NCI-H345 treated with DMSO at 0.1 percent for 48 hours (cell line): ENCODE data around the gene DPP9.

Experiments used
- DNase-seq: peaks from one replicate; lab custom pipeline; 2025; ENCODE audit not compliant: unreplicated experiment; lab: John Stamatoyannopoulos, UW

Gene DPP9

DNA sequence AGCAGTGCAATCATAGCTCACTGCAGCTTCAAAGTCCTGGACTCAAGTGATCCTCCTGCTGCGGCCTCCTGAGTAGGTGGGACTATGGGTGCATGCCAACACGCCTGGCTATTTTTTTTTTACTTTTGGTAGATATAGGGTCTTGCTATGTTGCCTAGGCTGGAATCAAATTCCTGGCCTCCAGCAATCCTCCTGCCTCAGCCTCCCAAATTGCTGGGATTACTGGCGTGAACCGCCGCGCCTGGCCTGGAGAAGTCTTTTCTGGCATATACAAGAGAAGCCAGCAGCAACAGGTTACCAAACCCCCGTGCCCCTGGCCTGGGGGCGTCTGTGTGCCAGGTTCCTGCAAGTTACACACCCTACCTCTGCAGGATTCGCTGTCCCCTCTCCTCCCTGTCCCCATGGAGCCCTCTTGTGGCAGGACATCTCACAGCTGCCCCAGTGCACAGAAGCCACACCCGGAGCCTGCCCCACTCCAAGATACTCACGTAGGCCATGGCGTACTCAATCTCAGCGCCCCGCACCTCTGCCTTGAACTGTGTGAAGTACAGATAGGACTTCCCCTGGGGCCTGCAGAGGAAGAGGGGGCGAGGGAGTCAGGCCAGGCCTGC lies 63.4 kb downstream of the DPP9 start:
- no peak for DNase-seq

DNA sequence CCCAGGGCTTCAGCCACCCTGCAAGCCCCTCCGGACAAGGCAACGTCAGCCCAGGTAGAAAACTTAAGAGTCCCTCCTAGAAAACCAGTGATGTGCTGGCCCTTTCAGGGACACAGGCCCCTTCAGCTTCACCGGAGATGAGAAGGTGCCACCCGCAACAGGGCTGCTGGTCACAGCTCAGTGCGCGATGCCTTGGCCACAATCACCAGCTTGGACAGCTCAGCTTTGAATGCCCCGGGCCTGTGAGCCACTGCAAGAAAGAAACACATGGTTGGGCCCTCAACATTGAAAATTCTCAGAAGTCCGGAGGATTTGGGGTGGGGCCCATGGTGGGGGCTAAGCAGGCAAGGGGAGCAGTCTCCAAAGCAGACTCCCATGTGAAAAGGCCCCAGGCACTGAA lies 65.8 kb downstream of the DPP9 start:
- no peak for DNase-seq

DNA sequence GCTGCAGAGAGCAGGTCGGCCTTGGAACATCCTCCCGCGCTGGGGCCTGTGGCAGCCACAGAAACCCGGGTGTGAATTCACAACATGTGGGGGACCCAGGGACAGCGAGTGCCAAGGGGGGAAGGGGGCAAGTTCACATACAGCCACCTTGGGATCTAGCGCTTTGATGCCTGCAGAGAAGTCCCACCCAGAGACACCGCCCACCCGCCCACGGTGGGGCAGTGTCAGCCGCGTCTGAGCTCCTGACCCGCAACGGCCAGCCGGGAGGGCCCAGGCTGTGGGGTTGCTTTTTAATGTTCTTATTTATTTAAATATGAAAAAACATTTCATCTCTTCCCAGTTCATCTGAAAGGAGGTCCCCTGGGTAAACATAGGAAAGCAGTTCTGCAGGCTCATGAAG lies 66.4 kb downstream of the DPP9 start:
- no peak for DNase-seq

DNA sequence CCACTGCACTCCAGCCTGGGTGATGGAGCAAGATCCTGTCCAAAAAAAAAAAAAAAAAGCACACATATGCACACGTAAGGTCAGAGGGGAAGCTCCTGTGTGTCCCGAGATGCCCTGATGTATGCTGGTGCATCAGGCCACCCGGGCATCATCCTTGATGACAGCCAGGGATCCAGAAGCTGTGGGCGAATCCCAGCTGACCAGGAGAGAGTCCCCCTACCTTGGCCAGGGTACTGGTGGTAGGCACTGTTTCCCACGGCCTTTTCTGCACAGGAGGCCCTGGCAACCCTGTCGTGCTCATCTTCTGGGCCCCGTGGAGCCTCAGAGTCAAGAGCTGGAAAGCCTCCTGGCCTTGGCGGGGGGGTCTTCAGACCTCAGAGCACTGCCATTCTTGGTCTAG lies 67.5 kb downstream of the DPP9 start:
- DNase-seq, result no peak

DNA sequence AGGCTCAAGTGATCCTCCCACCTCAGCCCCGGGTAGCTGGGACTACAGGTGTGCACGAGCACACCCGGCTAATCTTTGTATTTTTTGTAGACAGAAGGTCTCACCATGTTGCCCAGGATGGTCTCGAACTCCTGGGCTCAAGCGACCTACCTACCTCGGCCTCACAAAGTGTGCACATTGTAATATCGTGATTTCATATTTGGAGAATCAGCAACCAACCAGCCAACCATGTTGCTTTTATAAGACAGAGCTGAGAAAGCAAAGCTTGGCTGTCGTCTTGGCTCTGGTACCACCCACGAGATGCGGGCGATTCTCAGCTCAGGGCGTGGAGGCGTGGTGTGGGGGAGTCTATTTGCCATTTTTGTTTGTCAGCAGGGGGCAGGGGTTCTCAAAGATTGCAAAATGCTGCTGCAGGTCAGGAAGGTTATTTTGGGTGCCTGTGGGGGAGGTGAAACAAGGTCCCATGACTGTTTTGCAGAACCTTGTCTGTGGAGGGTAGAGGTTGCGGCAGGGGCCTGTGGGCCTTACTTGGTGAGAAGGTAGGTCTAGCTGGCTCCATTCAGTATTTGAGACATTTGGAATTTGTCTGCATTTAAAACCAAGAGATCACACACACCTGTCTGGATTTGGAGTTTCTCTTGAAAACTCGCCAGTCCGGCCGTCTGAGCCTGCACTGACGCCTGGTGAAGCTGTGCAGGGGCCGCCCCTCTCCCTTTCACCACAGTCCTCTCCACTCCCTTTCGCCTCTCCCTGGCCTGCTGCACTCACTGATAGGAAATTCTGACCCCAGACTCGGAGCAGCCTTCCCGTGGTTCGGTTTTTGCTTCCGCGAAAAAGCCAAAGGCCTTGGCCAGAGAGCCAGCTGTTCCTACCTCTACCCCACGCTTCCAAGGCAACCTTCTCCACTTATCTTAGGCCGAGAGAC lies 68.9 kb downstream of the DPP9 start:
- DNase-seq, result no peak

GRCh38 chr19:4653793-4654436 lies 69.7 kb downstream of the DPP9 start:
- DNase-seq, result no peak

GRCh38 chr19:4652075-4652474 lies 71.6 kb downstream of the DPP9 start:
- DNase-seq, result no peak

DNA sequence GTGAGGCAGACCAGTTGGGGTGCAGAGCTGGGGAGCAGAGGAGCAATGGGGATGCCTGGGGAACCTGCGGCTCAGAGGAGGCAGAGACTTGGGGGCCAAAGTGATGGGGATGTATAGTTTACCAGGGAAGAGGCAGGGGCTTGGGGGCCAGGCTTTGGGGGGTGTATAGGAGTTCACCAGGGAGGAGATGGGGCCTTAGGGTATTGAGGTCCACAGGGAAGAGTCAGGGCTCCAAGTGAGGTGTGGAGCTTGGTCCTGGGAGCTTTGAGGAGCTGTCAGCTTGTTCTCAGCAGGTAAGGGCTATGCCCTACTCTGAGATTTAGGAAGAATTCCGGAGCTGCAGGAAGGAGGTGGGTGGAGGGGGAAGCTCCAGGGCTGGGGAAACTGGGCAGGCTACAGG lies 73.5 kb downstream of the DPP9 start:
- no peak for DNase-seq

- no peak for DNase-seq
These were observed 74.1 kb downstream of the DPP9 start for GRCh38 chr19:4649392-4650047.

GRCh38 chr19:4647676-4648644 lies 75.7 kb downstream of the DPP9 start:
- DNase-seq, result no peak

GRCh38 chr19:4645718-4646117 lies 77.9 kb downstream of the DPP9 start:
- no peak for DNase-seq

- no peak for DNase-seq
These were observed 81.0 kb downstream of the DPP9 start for GRCh38 chr19:4642625-4643024.

GRCh38 chr19:4641132-4641531 lies 82.5 kb downstream of the DPP9 start:
- DNase-seq, result no peak

- DNase-seq, result no peak
These were observed 83.2 kb downstream of the DPP9 start for GRCh38 chr19:4640247-4641000.

DNA sequence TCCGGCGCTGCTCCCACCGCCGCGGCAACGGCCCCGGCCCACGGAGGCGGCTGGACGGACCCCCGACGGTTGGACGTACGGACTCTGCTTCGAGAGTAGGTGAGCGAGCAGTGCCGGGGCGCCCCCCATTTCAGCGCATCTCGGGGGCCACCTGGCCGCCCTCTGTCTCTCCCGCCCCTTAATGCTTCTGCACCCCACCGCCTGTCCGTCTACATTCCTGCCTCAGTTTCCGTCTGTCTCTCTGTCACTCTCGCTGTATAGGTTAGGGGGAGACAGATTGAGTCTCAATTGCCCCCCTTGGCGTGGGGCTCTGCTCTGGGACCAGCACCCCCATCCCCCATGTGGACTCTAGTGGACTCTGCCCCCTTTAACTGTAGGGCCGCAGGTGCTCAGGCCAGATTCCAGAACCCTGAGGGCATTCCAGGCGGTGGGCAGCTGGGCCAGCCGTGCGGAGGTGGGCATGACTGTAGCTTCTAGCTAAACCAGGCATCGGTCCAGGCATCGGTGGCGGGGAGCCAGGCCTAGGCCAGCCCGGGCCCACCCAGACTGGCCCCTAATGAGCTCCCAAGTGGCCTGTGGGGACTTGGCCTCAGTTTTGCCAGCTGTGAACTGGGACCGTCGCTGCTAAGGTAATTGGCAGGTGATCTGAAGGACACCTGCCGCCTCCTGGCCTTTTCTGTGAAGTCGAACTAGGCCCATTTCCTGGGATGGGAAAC lies 84.0 kb downstream of the DPP9 start:
- DNase-seq, result no peak

- peak; percentile 91 for DNase-seq
These were observed 84.7 kb downstream of the DPP9 start, which contains the start of gene TNFAIP8L1 for GRCh38 chr19:4638828-4639530. Gene TNFAIP8L1 (plus strand): TSS chr19:4639516. CDS start chr19:4651870, 12,354 bp downstream.

DNA sequence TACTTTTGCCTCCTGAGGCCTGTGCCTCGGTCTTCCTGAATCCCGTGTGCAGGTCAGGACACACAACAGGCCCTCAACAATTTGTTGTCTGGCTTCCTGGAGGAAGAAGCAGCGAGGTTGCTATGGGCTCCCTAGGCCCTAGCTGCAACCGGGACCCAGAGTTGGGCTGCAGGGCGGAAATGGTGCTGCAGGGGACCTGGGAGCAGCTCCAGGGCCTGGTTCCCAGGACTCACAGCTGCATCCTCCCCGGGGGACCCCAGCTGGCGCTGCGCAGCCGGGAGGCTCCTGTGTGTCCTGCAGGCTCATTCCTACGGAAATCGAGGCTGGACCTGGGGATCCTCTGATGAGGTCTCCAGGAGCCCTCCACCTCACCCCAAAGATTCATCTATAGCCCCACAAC lies 85.3 kb downstream of the DPP9 start:
- no peak for DNase-seq

GRCh38 chr19:4636761-4637160 lies 86.9 kb downstream of the DPP9 start:
- DNase-seq, result no peak
